8988T (cell line): ENCODE data around the gene LRCH2.
"Not testable (repeated sequence)": the region's sequence is repeated elsewhere in the genome, so short reads cannot be mapped to it uniquely, and the experiment has no call there.

Source experiments
- DNase-seq: peaks from one replicate; pipeline ENCODE4 v3.0.0; 2011

LRCH2 gene

GRCh38 chrX:115233497-115234455 is at the start of gene LRCH2:
Gene LRCH2 (minus strand): TSS chrX:115234096. CDS start chrX:115234041, 55 bp downstream.
- no peak for DNase-seq

GRCh38 chrX:115269051-115269683 is 35.3 kb upstream of the LRCH2 start:
- no peak for DNase-seq

- no peak for DNase-seq
Observed at GRCh38 chrX:115268421-115268820, 34.5 kb upstream of the LRCH2 start.

GRCh38 chrX:115266300-115266699 is 32.4 kb upstream of the LRCH2 start:
- no peak for DNase-seq

- no peak for DNase-seq
Observed at GRCh38 chrX:115264009-115264408, 30.1 kb upstream of the LRCH2 start.

- DNase-seq, result no peak
Observed at GRCh38 chrX:115261148-115261547, 27.3 kb upstream of the LRCH2 start.

- no peak for DNase-seq
Observed at GRCh38 chrX:115260330-115260729, 26.4 kb upstream of the LRCH2 start.

GRCh38 chrX:115259238-115259875 is 25.5 kb upstream of the LRCH2 start:
- DNase-seq, result no peak

- DNase-seq, result no peak
Observed at GRCh38 chrX:115257711-115258110, 23.8 kb upstream of the LRCH2 start.

GRCh38 chrX:115255003-115255402 is 21.1 kb upstream of the LRCH2 start:
- no peak for DNase-seq

- no peak for DNase-seq
Observed at GRCh38 chrX:115251458-115252233, 17.8 kb upstream of the LRCH2 start.

- DNase-seq, result no peak
Observed at GRCh38 chrX:115237056-115237455, 3.2 kb upstream of the LRCH2 start.

GRCh38 chrX:115236560-115236959 is 2.7 kb upstream of the LRCH2 start:
- DNase-seq, result no peak

- no peak for DNase-seq
Observed at GRCh38 chrX:115234461-115234860, 565 bp upstream of the LRCH2 start.

GRCh38 chrX:115232933-115233496 is 881 bp downstream of the LRCH2 start:
- DNase-seq, result no peak

- DNase-seq, result no peak
Observed at GRCh38 chrX:115229337-115230003, 4.4 kb downstream of the LRCH2 start.

- no peak for DNase-seq
Observed at GRCh38 chrX:115226929-115227328, 7.0 kb downstream of the LRCH2 start.

GRCh38 chrX:115217346-115217745 is 16.6 kb downstream of the LRCH2 start:
- not testable (repeated sequence) for DNase-seq

- DNase-seq, result no peak
Observed at GRCh38 chrX:115214605-115215004, 19.3 kb downstream of the LRCH2 start.

- DNase-seq, result no peak
Observed at GRCh38 chrX:115214151-115214550, 19.7 kb downstream of the LRCH2 start.

- not testable (repeated sequence) for DNase-seq
Observed at GRCh38 chrX:115209547-115209946, 24.3 kb downstream of the LRCH2 start.

- no peak for DNase-seq
Observed at GRCh38 chrX:115204040-115204439, 29.9 kb downstream of the LRCH2 start.
